ENCODE data around the gene HNRNPR. TPM values are rescaled to one million over a fixed set of nuclear protein-coding genes. Genes with fewer than 3 reads are reported as not detected.
A peak's percentile ranks its signal among the peaks of the same experiment; 100 is the strongest.

HNRNPR gene
- total and polyA plus RNA-seq, 9 of the 15 experiments (the other 6 are each of a cell fraction or from before 2014, with no cell fraction given) = 80.9 to 372 (median 301) TPM

DNA sequence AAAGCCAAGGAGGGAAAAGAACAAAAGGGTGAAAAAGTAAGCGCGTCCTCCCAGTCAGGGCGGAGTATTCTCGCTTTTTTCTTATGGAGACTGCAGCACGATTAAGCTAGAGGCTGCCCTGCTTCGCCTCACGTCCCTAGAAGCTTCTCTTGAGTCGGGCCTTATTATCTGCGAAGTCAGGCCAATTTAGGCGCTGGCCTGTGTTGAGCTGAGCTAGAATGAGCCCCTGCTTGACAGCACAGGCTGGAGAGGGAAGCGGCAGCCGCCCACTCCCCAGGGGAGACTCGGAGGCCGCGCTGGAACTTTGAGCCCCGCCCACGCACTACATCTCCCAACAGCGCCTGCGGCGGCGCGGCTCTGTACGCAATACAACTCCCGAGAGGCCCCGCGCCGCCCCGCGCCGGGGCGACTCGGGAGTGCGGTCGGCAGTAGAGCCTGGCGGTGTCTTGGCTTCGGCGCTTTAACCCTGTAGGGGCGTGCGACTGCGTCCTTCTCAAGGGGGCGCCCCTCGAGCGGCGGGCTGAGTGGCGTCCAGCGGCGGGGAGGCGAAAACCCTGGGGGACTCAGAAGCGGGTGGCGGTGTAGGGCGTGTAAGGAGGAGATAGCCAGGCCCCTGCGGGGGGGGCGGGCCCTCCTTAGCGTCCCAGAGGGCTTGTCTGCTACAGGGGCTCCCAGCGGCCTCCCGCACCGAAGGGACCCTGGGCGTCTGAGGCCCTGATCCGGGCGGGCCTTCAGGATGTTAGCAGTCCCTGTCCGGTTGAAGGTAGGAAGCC, 24.7 kb upstream of the HNRNPR start (continued):
- no peak for TF ChIP-seq ZZZ3 (IDR thresholded peaks at IDR 0.05)
- TF ChIP-seq, protein P1, sequence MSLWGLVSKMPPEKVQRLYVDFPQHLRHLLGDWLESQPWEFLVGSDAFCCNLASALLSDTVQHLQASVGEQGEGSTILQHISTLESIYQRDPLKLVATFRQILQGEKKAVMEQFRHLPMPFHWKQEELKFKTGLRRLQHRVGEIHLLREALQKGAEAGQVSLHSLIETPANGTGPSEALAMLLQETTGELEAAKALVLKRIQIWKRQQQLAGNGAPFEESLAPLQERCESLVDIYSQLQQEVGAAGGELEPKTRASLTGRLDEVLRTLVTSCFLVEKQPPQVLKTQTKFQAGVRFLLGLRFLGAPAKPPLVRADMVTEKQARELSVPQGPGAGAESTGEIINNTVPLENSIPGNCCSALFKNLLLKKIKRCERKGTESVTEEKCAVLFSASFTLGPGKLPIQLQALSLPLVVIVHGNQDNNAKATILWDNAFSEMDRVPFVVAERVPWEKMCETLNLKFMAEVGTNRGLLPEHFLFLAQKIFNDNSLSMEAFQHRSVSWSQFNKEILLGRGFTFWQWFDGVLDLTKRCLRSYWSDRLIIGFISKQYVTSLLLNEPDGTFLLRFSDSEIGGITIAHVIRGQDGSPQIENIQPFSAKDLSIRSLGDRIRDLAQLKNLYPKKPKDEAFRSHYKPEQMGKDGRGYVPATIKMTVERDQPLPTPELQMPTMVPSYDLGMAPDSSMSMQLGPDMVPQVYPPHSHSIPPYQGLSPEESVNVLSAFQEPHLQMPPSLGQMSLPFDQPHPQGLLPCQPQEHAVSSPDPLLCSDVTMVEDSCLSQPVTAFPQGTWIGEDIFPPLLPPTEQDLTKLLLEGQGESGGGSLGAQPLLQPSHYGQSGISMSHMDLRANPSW (CRISPR knock-in tag; IDR thresholded peaks at IDR 0.05) = no peak; the same call in 1 of the 2 replicates
- TF ChIP-seq ZNF695 (CRISPR knock-in tag; IDR thresholded peaks at IDR 0.05) = peak; percentile 14; the same call in 1 of the 2 replicates
- peak; percentile 73; the same call in 1 of the 2 replicates for TF ChIP-seq JUND (IDR thresholded peaks at IDR 0.05; ENCODE audit: borderline replicate concordance, low read depth, low read length)
- TF ChIP-seq JUND (tag; IDR thresholded peaks at IDR 0.05; ENCODE audit: borderline replicate concordance, low read depth, low read length) = no peak; the same call in 1 of the 3 replicates
- TF ChIP-seq POLR2B (IDR thresholded peaks at IDR 0.05; ENCODE audit: low read depth, partially characterized antibody) = peak; percentile 74
- peak; percentile 81 for TF ChIP-seq L3MBTL2 (IDR thresholded peaks at IDR 0.05)
- TF ChIP-seq GTF2A2 (tag; IDR thresholded peaks at IDR 0.05) = no peak
- TF ChIP-seq, protein P2, sequence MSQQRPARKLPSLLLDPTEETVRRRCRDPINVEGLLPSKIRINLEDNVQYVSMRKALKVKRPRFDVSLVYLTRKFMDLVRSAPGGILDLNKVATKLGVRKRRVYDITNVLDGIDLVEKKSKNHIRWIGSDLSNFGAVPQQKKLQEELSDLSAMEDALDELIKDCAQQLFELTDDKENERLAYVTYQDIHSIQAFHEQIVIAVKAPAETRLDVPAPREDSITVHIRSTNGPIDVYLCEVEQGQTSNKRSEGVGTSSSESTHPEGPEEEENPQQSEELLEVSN (IDR thresholded peaks at IDR 0.05; ENCODE audit: borderline replicate concordance in 1 of 2, extremely low read depth in 1 of 2, insufficient read depth in 1 of 2, insufficient read length in 1 of 2, low read depth in 1 of 2, low read length in 1 of 2, poor library complexity in 1 of 2, severe bottlenecking in 1 of 2) = peak; percentile 40 to 43
- TF ChIP-seq MYC (IDR thresholded peaks at IDR 0.05; ENCODE audit: low read depth, low read length) = peak; percentile 92
- TF ChIP-seq MYC (CRISPR knock-in tag; IDR thresholded peaks at IDR 0.05; ENCODE audit: borderline replicate concordance, low read depth) = 0 out of 2 replicates have a peak, but pooled peaks have one; percentile 58
- no peak for TF ChIP-seq ZNF778 (CRISPR knock-in tag; IDR thresholded peaks at IDR 0.05)
- peak; percentile 44; the same call in 1 of the 2 replicates for TF ChIP-seq BCOR (IDR thresholded peaks at IDR 0.05)
- peak; percentile 82 for TF ChIP-seq RBM39 (optimal IDR thresholded peaks at IDR 0.05; ENCODE audit: low read depth, low read length)
- TF ChIP-seq, protein P3, sequence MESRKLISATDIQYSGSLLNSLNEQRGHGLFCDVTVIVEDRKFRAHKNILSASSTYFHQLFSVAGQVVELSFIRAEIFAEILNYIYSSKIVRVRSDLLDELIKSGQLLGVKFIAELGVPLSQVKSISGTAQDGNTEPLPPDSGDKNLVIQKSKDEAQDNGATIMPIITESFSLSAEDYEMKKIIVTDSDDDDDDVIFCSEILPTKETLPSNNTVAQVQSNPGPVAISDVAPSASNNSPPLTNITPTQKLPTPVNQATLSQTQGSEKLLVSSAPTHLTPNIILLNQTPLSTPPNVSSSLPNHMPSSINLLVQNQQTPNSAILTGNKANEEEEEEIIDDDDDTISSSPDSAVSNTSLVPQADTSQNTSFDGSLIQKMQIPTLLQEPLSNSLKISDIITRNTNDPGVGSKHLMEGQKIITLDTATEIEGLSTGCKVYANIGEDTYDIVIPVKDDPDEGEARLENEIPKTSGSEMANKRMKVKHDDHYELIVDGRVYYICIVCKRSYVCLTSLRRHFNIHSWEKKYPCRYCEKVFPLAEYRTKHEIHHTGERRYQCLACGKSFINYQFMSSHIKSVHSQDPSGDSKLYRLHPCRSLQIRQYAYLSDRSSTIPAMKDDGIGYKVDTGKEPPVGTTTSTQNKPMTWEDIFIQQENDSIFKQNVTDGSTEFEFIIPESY (CRISPR knock-in tag; IDR thresholded peaks at IDR 0.05) = peak; percentile 62; the same call in 1 of the 2 replicates
- TF ChIP-seq, protein P4, sequence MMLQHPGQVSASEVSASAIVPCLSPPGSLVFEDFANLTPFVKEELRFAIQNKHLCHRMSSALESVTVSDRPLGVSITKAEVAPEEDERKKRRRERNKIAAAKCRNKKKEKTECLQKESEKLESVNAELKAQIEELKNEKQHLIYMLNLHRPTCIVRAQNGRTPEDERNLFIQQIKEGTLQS (IDR thresholded peaks at IDR 0.05) = no peak
- TF ChIP-seq, protein P4 (CRISPR knock-in tag; conservative IDR thresholded peaks at IDR 0.05) = peak; percentile 19; the same call in 1 of the 2 replicates
- TF ChIP-seq NR4A1 (CRISPR knock-in tag; IDR thresholded peaks at IDR 0.05) = 0 out of 2 replicates have a peak, but pooled peaks have one; percentile 82
- TF ChIP-seq NR4A1 (tag; IDR thresholded peaks at IDR 0.05) = no peak
- TF ChIP-seq THRAP3 (IDR thresholded peaks at IDR 0.05; ENCODE audit: borderline replicate concordance) = no peak

All from K562 (cell line).